IMR-90 (cell line): Measurements from ENCODE around the gene GP5. TPM values are rescaled to one million over a fixed set of nuclear protein-coding genes. Genes with fewer than 3 reads are reported as not detected.

Source experiments
- ATAC-seq: fragments of 200-7000 bp; cut with Tn5 transposase; 2 replicates; pipeline ENCODE4 v1.9.1; 2020; ENCODE audit warnings: low read depth, mild to moderate bottlenecking, moderate library complexity
- BruUV-seq: library from RNA; stranded (reverse); fragments of 400-500 nt; replicated peaks from 2 replicates; lab custom pipeline; 2021; lab: Mats Ljungman, UMichigan
- CTCF ChIA-PET: fragments of 300-600 bp; formaldehyde crosslinking; extraction: SDS; loops from one replicate; lab custom pipeline; 2021; ENCODE audit warnings: antibody characterized with exemption; lab: Yijun Ruan, JAX
- POLR2A ChIA-PET: fragments of 300-600 bp; sonication (Branson Sonifier 250); formaldehyde crosslinking; loops from one replicate; lab custom pipeline; 2022; ENCODE audit warnings: antibody characterized with exemption; ENCODE audit not compliant: unreplicated experiment; lab: Charles Lee
- DNase-seq: peaks from one replicate; pipeline ENCODE4 v3.0.0; 2013
- H2AFZ ChIP-seq: replicated peaks from 2 replicates; pipeline ENCODE3; 2013; ENCODE audit warnings: low read length, mild to moderate bottlenecking; ENCODE audit not compliant: poor library complexity
- H2AK5ac ChIP-seq: 2 replicates; pipeline ENCODE4 v1.6.1; 2013; ENCODE audit warnings: low read depth, low read length, inconsistent platforms
- H2AK9ac ChIP-seq: replicated peaks from 2 replicates; pipeline ENCODE3; 2013; ENCODE audit warnings: mild to moderate bottlenecking, low read depth, low read length, moderate library complexity; ENCODE audit not compliant: poor library complexity
- H2BK120ac ChIP-seq: 2 replicates; pipeline ENCODE4 v1.6.1; 2013; ENCODE audit warnings: low read depth, low read length, inconsistent platforms
- H2BK15ac ChIP-seq: 3 replicates; pipeline ENCODE4 v1.6.1; 2013; ENCODE audit warnings: low read depth, low read length, inconsistent platforms
- H2BK20ac ChIP-seq: 2 replicates; pipeline ENCODE4 v1.6.1; 2013; ENCODE audit warnings: low read depth, mild to moderate bottlenecking, inconsistent platforms, low read length, moderate library complexity
- H2BK5ac ChIP-seq: 2 replicates; pipeline ENCODE4 v1.6.1; 2013; ENCODE audit warnings: mild to moderate bottlenecking, low read depth, low read length, inconsistent platforms; ENCODE audit not compliant: poor library complexity, severe bottlenecking
- H3K14ac ChIP-seq: replicated peaks from 2 replicates; pipeline ENCODE4 v1.6.1; 2013; ENCODE audit warnings: low read depth, low read length, inconsistent platforms
- H3K18ac ChIP-seq: 2 replicates; pipeline ENCODE4 v1.6.1; 2013; ENCODE audit warnings: low read depth, low read length, control low read depth
- H3K23ac ChIP-seq: 2 replicates; pipeline ENCODE4 v1.6.1; 2013; ENCODE audit warnings: low read depth, low read length, inconsistent platforms
- H3K27ac ChIP-seq: 2 replicates; pipeline ENCODE4 v1.5.1; 2013; ENCODE audit warnings: mild to moderate bottlenecking, control low read depth, low read length; ENCODE audit not compliant: insufficient read depth
- H3K27me3 ChIP-seq: 2 replicates; pipeline ENCODE4 v1.6.1; 2013; ENCODE audit warnings: low read length; ENCODE audit not compliant: control insufficient read depth, insufficient read depth
- H3K36me3 ChIP-seq: 2 replicates; pipeline ENCODE4 v1.6.1; 2013; ENCODE audit warnings: low read length, mixed read lengths; ENCODE audit not compliant: control insufficient read depth, insufficient read depth
- H3K4ac ChIP-seq: 2 replicates; pipeline ENCODE4 v1.6.1; 2013; ENCODE audit warnings: low read depth, low read length, inconsistent platforms
- H3K4me1 ChIP-seq: 2 replicates; pipeline ENCODE4 v1.6.1; 2013; ENCODE audit warnings: low read length, mixed read lengths; ENCODE audit not compliant: control insufficient read depth, insufficient read depth
- H3K4me2 ChIP-seq: 2 replicates; pipeline ENCODE4 v1.6.1; 2013; ENCODE audit warnings: low read depth, mild to moderate bottlenecking, control low read depth, low read length, moderate library complexity
- H3K4me3 ChIP-seq: 2 replicates; pipeline ENCODE4 v1.5.1; 2013; ENCODE audit warnings: low read depth, mild to moderate bottlenecking, control low read depth, low read length, moderate library complexity; ENCODE audit not compliant: insufficient read depth
- H3K56ac ChIP-seq: 2 replicates; pipeline ENCODE4 v1.6.1; 2013; ENCODE audit warnings: low read length, inconsistent platforms; ENCODE audit not compliant: insufficient read depth; ENCODE audit errors: extremely low read depth
- H3K79me1 ChIP-seq, 2 experiments: 2 replicates each; pipeline ENCODE4 v1.6.1; 2013; ENCODE audit warnings: low read length in 2 of 2, inconsistent platforms in 1 of 2, low read depth in 1 of 2
- H3K9ac ChIP-seq: 2 replicates; pipeline ENCODE4 v1.6.1; 2013; ENCODE audit warnings: low read depth, low read length, control low read depth
- H3K9me1 ChIP-seq: 2 replicates; pipeline ENCODE4 v1.6.1; 2013; ENCODE audit warnings: low read length, inconsistent platforms; ENCODE audit not compliant: insufficient read depth
- H3K9me3 ChIP-seq: 2 replicates; pipeline ENCODE4 v1.6.1; 2013; ENCODE audit warnings: low read length; ENCODE audit not compliant: control insufficient read depth, insufficient read depth
- H4K20me1 ChIP-seq: 2 replicates; pipeline ENCODE4 v1.6.1; 2013; ENCODE audit warnings: low read length, inconsistent platforms; ENCODE audit not compliant: insufficient read depth
- H4K5ac ChIP-seq: 2 replicates; pipeline ENCODE4 v1.6.1; 2013; ENCODE audit warnings: mild to moderate bottlenecking, low read depth, low read length, control low read depth
- H4K8ac ChIP-seq, 2 experiments: 2 replicates each; pipeline ENCODE4 v1.6.1; 2013; ENCODE audit warnings: low read depth in 2 of 2, low read length in 2 of 2, control low read depth in 1 of 2, inconsistent platforms in 1 of 2
- H4K91ac ChIP-seq: 2 replicates; pipeline ENCODE4 v1.6.1; 2013; ENCODE audit warnings: low read depth, low read length, inconsistent platforms; ENCODE audit not compliant: insufficient read depth
- BHLHE40 ChIP-seq: fragments of 150-350 bp; IDR thresholded peaks from 2 replicates; pipeline ENCODE4 v1.6.1; 2016; ENCODE audit warnings: mild to moderate bottlenecking, low read depth, low read length
- CEBPB ChIP-seq: IDR thresholded peaks from 2 replicates; pipeline ENCODE4 v1.6.1; 2012; ENCODE audit warnings: low read depth, low read length, improper control_type of control experiment
- CHD1 ChIP-seq: IDR thresholded peaks from 2 replicates; pipeline ENCODE4 v1.6.1; 2012; ENCODE audit warnings: low read depth, low read length, improper control_type of control experiment
- FOS ChIP-seq: fragments of 150-350 bp; IDR thresholded peaks from 2 replicates; pipeline ENCODE4 v1.6.1; 2016; ENCODE audit warnings: low read depth, low read length
- MAFK ChIP-seq: IDR thresholded peaks from 2 replicates; pipeline ENCODE4 v1.6.1; 2012; ENCODE audit warnings: low read depth, low read length, improper control_type of control experiment
- MAZ ChIP-seq: IDR thresholded peaks from 2 replicates; pipeline ENCODE4 v1.6.1; 2012; ENCODE audit warnings: low read depth, mild to moderate bottlenecking, low read length, improper control_type of control experiment, moderate library complexity, borderline replicate concordance
- MXI1 ChIP-seq: IDR thresholded peaks from 2 replicates; pipeline ENCODE4 v1.6.1; 2012; ENCODE audit warnings: low read depth, mild to moderate bottlenecking, low read length, moderate library complexity, borderline replicate concordance
- NFE2L2 ChIP-seq: fragments of 150-350 bp; IDR thresholded peaks from 2 replicates; pipeline ENCODE4 v1.6.1; 2016; ENCODE audit warnings: low read depth, mild to moderate bottlenecking, low read length
- POLR2A ChIP-seq: IDR thresholded peaks from 2 replicates; pipeline ENCODE4 v1.6.1; 2012; ENCODE audit warnings: mild to moderate bottlenecking, low read depth, low read length
- RAD21 ChIP-seq: IDR thresholded peaks from 2 replicates; pipeline ENCODE4 v1.6.1; 2012; ENCODE audit warnings: low read length, improper control_type of control experiment
- RCOR1 ChIP-seq: IDR thresholded peaks from 2 replicates; pipeline ENCODE4 v1.6.1; 2012; ENCODE audit warnings: mild to moderate bottlenecking, low read length, improper control_type of control experiment; ENCODE audit not compliant: insufficient replicate concordance
- RFX5 ChIP-seq: IDR thresholded peaks from 2 replicates; pipeline ENCODE4 v1.8.0; 2012; ENCODE audit warnings: low read depth, mild to moderate bottlenecking, low read length, moderate library complexity
- SMC3 ChIP-seq: fragments of 150-350 bp; IDR thresholded peaks from 2 replicates; pipeline ENCODE4 v1.6.1; 2016; ENCODE audit warnings: low read depth, mild to moderate bottlenecking, antibody characterized with exemption, low read length, moderate library complexity
- WGBS, 2 experiments: methylation state at CpG; one replicate each; pipeline versions ENCODE4 v1.1.5 to v1.1.7; 2013; ENCODE audit warnings: missing lambda C conversion rate in 2 of 2; ENCODE audit not compliant: insufficient read length in 1 of 2; ENCODE audit errors: extremely low coverage in 2 of 2; 5-methylcytosine and 5-hydroxymethylcytosine counted together
- dilution Hi-C: fragments of 300-500 bp; cut with HindIII; formaldehyde crosslinking; loops from one replicate; pipeline ENCODE4 v1.14.3; 2018; ENCODE audit warnings: low sequenced_read_pairs; ENCODE audit not compliant: unreplicated experiment
- in situ Hi-C: fragments of 300-500 bp; cut with MboI; formaldehyde crosslinking; loops from 3 replicates; pipeline ENCODE4 v1.14.3; 2019; ENCODE audit warnings: low sequenced_read_pairs, inconsistent platforms, mixed read lengths
- intact Hi-C: fragments of 100-400 bp; cut with micrococcal nuclease; formaldehyde crosslinking; loops from 2 replicates; pipeline ENCODE4 v1.10.0; 2022
- polyA plus RNA-seq, 3 experiments: library from polyadenylated mRNA; depleted of rRNA; stranded (reverse); fragments of >200 nt; gene quantifications; 2 replicates each; pipeline ENCODE4 v1.2.3, GENCODE V29; 2012; ENCODE audit warnings: low replicate concordance in 1 of 3
- total RNA-seq: library from RNA; depleted of rRNA; stranded (reverse); fragments of >200 nt; gene quantifications from 2 replicates; pipeline ENCODE4 v1.2.3, GENCODE V29; 2012
- TF ChIP-seq, protein P1 (sequence below): conservative IDR thresholded peaks from 2 replicates; pipeline ENCODE4 v1.5.1; 2012; ENCODE audit warnings: mild to moderate bottlenecking, low read depth, low read length, improper control_type of control experiment
- TF ChIP-seq, protein P2 (sequence below): fragments of 150-350 bp; IDR thresholded peaks from 2 replicates; pipeline ENCODE4 v1.6.1; 2016; ENCODE audit warnings: low read depth, mild to moderate bottlenecking, low read length, moderate library complexity, borderline replicate concordance
- TF ChIP-seq, protein P3 (sequence below): fragments of 150-350 bp; IDR thresholded peaks from 2 replicates; pipeline ENCODE4 v1.6.1; 2017; ENCODE audit warnings: mild to moderate bottlenecking, antibody characterized with exemption, low read length, low read depth

The GP5 gene
- total and polyA plus RNA-seq, 2 of the 4 experiments (the other 2 are of a cell fraction), result under 0.01 to 0.12 TPM

DNA sequence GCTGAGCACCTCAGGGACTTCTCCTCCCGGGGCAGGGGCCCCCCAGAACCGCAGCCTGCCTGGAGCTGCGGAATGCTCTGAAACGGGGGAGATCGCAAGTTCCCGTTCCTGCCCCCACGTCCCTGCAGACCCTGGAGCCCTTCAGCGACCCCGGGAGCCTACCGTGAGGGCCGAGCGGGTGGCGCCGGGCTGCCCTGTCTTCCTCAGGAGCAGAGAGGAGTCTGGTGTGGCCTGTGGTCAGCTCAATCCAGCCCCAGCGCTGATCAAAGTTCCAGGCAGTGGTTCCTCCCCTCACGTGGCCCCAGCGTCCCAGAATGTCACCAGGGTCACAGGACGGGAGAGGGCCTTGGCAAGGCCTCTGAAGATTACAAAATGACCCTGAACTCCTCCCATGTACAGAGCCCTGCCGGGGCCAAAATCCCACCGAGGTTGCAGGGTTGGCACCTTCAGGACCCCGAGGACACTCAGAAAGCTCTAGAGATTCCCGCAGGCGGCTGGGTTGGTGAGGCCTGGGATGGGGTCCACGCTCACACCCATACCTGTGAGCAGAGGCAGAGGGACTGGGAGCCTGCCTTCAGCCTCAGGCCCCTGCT, 47.9 kb downstream of the GP5 start, which contains the start of gene CPN2:
Gene CPN2, minus strand, starts transcription at position 249 of the 593 bp plus-strand sequence. CDS start 8,626 bp downstream, outside the sequence.
- Histone ChIP-seq H2AK5ac (peak within 1 kb of the TSS; percentile 80), H3K4me1 (peaks cover 3% of the 10 kb centered on the region), H3K18ac (no peak within 1 kb of the TSS), H2BK20ac (no peak within 1 kb of the TSS), H3K27ac (no peak within 1 kb of the TSS), H3K4me2 (no peak within 1 kb of the TSS), H4K5ac (no peak within 1 kb of the TSS), H3K79me1 (no peaks in the 10 kb centered on the region), H3K4me3 (no peak within 1 kb of the TSS), H3K14ac (no peak within 1 kb of the TSS), H2AFZ (peak within 1 kb of the TSS; percentile 35), H2AK9ac (peak within 1 kb of the TSS; percentile 78), H2BK120ac (no peak within 1 kb of the TSS), H3K4ac (peak within 1 kb of the TSS; percentile 6; the same call in 1 of the 2 replicates), H3K56ac (no peak within 1 kb of the TSS), H3K27me3 (peaks cover 2% of the 10 kb centered on the region; the same call in 1 of the 2 replicates), H3K36me3 (no peaks in the 10 kb centered on the region), H2BK5ac (peak within 1 kb of the TSS; percentile 90), H4K8ac (no peak within 1 kb of the TSS), H3K23ac (peak within 1 kb of the TSS; percentile 48; the same call in 1 of the 2 replicates), H3K9me3 (no peaks in the 10 kb centered on the region), H3K9ac (no peak within 1 kb of the TSS), H2BK15ac (no peak within 1 kb of the TSS), H4K20me1 (no peaks in the 10 kb centered on the region), H4K91ac (no peak within 1 kb of the TSS), H3K9me1 (peaks cover 12% of the 10 kb centered on the region)
- CTCF ChIA-PET, result interaction anchor here (0.8 to 1.1 kb wide), 2 partner anchors 9 to 54 kb away, joined by 3 to 4 read pairs; no protein-coding TSS in a partner anchor
- dilution Hi-C loops, result no loop called here
- in situ Hi-C loops, result loop anchor here (5.0 kb wide), 1 partner anchor 41 kb away; no protein-coding TSS in a partner anchor
- no peak for TF ChIP-seq MAZ
- TF ChIP-seq CEBPB, result no peak
- TF ChIP-seq MXI1, result no peak
- TF ChIP-seq FOS, result no peak
- TF ChIP-seq, protein P1, sequence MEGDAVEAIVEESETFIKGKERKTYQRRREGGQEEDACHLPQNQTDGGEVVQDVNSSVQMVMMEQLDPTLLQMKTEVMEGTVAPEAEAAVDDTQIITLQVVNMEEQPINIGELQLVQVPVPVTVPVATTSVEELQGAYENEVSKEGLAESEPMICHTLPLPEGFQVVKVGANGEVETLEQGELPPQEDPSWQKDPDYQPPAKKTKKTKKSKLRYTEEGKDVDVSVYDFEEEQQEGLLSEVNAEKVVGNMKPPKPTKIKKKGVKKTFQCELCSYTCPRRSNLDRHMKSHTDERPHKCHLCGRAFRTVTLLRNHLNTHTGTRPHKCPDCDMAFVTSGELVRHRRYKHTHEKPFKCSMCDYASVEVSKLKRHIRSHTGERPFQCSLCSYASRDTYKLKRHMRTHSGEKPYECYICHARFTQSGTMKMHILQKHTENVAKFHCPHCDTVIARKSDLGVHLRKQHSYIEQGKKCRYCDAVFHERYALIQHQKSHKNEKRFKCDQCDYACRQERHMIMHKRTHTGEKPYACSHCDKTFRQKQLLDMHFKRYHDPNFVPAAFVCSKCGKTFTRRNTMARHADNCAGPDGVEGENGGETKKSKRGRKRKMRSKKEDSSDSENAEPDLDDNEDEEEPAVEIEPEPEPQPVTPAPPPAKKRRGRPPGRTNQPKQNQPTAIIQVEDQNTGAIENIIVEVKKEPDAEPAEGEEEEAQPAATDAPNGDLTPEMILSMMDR, result no peak
- TF ChIP-seq POLR2A, result no peak
- TF ChIP-seq, protein P2, sequence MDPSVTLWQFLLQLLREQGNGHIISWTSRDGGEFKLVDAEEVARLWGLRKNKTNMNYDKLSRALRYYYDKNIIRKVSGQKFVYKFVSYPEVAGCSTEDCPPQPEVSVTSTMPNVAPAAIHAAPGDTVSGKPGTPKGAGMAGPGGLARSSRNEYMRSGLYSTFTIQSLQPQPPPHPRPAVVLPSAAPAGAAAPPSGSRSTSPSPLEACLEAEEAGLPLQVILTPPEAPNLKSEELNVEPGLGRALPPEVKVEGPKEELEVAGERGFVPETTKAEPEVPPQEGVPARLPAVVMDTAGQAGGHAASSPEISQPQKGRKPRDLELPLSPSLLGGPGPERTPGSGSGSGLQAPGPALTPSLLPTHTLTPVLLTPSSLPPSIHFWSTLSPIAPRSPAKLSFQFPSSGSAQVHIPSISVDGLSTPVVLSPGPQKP, result no peak
- no peak for TF ChIP-seq CHD1
- no peak for TF ChIP-seq RCOR1
- no peak for TF ChIP-seq RFX5
- no peak for TF ChIP-seq MAFK
- TF ChIP-seq, protein P3, sequence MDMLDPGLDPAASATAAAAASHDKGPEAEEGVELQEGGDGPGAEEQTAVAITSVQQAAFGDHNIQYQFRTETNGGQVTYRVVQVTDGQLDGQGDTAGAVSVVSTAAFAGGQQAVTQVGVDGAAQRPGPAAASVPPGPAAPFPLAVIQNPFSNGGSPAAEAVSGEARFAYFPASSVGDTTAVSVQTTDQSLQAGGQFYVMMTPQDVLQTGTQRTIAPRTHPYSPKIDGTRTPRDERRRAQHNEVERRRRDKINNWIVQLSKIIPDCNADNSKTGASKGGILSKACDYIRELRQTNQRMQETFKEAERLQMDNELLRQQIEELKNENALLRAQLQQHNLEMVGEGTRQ, result no peak
- TF ChIP-seq SMC3, result no peak
- no peak for TF ChIP-seq BHLHE40
- no peak for TF ChIP-seq RAD21
- TF ChIP-seq NFE2L2, result no peak
- ATAC-seq (no peak), DNase-seq (no peak)
- POLR2A ChIA-PET, result no interaction called here
- intact Hi-C loops, result no loop called here
- BruUV-seq, result no TSS peak
- 95% methylated on average over 8 of the region's 24 CpGs; no CpG with 5 or more reads in 1 of the 2 experiments for WGBS, 2 experiments
